HG03469 (cell line): Measurements from ENCODE around the gene PSMC3.

ENCODE experiments used
- ATAC-seq: cut with Tn5 transposase; IDR thresholded peaks from one replicate; pipeline ENCODE4 v1.9.1; 2021; ENCODE audit warnings: mild to moderate bottlenecking, moderate library complexity, moderate number of reproducible peaks; ENCODE audit not compliant: unreplicated experiment

The PSMC3 gene

DNA sequence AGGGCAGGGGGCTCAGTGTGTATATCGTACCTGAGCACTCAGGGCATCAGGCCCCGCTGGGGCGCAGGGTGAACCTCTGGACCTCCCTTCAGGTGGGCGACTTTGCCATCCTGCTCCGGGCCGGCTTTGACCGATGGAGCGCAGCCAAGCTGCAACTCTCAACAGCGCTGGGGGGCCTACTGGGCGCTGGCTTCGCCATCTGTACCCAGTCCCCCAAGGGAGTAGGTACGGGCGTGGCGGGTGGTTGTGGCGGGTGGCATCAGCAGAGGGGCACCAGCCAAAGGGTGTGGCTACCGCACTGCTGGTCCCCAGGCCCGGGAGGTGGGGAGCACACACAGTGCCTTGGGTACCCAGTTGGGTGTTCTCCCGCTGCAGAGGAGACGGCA lies 11.6 kb downstream of the PSMC3 start:
- no peak for ATAC-seq

DNA sequence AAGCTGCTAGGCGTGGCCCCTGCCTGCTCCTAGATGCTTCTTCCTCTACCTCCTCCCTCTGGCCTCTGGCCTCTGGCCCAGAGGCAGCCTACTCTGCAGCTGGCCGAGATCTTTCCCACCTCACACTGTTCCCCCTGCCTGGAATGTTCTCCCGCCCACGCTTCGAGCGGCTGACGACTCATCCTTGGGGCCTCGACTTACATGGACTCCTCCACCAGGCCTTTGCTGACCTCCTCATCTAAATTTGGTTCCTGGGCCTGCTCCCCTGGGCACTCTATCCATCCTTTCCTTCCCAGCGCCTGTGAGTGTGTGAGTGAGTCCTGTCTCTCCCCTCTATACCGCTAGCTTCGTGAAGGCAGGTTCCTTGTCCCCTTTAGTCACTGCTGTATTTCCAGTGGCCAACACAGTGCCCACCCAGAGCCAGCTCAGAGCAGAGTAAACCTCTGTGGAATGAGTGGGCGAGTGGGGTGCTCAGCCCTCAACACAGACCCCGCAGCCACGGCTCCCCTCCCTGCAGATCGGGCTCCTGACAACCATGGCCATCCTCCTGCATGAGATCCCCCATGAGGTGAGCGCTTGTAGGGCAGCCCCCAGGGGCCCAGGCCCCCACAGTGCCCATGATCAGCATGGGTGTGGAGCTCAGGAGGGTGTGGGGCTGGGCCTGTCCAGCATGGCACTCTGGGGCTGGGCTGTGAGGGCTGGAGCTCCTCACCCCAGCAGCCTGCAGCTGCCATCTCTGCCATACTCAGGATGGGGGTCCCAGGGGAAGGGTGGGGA lies 12.1 kb downstream of the PSMC3 start:
- ATAC-seq = no peak

DNA sequence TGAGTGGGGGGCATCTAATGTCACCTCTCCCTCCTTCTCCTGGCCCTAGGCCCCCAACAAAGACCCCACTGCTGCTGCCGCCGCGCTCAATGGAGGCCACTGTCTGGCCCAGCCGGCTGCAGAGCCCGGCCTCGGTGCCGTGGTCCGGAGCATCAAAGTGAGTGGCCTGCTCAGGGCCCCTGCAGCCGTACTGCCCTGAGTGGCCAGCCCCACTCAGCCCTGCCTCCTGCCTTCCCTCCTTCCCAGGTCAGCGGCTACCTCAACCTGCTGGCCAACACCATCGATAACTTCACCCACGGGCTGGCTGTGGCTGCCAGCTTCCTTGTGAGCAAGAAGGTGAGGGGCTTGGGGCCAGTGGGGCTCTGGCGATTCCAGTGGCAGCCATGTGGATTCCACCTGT lies 12.9 kb downstream of the PSMC3 start:
- no peak for ATAC-seq

DNA sequence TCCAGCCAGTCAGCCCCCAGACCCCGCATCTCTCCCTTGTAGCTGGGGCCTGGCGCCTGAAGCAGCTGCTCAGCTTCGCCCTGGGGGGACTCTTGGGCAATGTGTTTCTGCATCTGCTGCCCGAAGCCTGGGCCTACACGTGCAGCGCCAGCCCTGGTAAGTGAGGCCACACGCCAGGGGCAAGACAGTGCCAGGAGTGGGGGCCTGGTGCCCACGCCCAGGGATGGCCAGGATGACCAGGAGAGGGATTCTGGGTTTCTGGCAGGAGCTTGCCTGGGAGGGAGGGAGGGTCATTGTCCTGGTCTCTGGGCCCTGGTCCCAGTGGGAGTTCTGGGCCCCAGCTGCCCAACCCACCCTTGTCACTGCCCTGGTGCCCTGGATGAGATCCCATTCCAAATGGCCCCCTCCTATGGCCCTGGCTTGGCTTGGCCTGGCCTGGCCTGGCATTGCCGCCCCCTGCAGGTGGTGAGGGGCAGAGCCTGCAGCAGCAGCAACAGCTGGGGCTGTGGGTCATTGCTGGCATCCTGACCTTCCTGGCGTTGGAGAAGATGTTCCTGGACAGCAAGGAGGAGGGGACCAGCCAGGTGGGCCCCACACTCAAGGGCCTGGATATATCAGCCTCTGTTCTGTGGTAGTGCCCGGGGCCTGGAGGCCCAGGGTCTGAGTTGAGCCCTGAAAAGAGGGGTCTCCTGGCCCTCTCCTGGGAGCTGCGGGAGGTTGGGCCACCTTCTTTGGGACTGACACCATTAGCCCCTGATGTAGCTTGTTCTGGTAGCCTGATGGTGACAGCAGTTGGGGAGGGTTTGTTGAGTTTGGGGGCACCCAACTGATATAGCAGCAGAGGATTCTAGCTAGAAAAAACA lies 14.1 kb downstream of the PSMC3 start:
- no peak for ATAC-seq

DNA sequence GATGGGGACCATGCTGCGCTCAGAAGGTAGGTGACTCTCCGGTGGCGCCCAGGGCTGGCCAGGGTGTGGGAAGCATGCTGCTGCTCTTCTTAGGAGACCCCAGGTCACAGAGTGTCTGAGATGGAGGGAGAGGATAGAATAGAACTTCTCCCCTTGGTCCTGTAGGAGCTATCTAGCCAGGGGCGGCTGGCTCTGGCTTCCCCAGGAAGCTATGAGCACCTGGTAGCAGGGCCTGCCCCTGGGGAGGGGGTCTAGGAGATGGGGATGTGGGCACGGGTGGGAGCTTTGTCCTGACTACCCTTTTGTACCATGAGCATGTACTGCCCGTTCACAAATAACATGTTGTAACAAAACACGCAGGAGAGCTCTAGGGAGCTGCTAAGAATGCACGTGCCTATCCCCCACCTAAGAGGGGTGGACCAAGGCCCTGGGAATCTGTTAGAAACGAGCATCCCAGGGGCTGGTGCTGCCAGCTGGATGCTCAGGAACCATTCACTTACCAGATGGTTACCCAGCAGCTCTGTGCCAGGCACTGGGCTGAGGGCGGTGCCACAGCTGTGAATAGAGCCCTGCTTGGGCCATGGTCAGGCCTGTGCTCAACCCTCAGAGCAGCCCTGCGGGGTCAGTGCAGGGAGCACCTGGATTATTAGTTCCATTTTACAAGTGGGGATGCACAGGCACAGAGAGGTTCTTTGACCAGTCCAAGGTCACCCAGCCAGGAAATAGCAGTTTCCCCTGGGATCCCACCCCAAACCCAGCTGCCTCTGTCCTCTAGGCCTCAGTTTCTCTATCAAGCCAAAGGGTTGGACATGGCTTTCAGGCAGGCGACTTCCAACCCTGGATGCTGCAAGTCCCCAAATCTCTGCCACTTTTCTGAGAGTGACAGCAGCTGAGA lies 15.6 kb downstream of the PSMC3 start:
- ATAC-seq = no peak

DNA sequence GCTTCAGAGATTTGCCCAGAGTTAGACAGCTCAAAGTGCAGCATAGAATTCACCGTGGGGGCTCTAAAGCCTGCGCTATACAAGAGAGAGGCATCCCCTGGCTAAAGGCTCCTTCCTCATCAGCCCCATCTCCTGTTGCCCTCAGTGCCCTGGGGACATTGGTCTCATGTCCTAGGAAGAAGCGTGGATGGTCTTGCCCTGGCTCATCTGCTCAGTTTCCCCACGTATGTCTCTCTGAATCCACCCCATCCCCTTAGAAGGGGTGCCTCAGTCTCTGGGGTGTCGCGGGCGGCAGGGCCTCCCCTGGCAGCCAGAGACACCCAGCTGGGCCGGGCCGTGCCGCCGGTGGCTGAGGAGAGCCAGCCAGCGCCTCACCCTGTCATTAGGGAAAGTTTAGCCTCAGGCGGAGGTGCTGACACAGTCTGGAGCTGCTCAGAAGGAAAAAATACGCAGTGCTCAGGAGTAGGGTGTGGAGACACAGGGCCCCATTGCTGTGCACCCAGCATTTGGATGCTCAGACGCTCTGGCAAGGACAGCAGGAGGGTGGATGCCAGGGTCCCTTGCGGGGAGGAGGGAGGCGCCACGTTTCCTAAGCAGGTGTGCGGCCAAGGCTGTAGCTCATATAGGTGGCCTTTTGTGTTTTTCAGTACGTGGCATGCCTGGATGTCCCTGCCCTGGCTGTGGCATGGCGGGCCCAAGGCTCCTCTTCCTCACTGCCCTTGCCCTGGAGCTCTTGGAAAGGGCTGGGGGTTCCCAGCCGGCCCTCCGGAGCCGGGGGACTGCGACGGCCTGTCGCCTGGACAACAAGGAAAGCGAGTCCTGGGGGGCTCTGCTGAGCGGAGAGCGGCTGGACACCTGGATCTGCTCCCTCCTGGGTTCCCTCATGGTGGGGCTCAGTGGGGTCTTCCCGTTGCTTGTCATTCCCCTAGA lies 16.5 kb downstream of the PSMC3 start:
- no peak for ATAC-seq

DNA sequence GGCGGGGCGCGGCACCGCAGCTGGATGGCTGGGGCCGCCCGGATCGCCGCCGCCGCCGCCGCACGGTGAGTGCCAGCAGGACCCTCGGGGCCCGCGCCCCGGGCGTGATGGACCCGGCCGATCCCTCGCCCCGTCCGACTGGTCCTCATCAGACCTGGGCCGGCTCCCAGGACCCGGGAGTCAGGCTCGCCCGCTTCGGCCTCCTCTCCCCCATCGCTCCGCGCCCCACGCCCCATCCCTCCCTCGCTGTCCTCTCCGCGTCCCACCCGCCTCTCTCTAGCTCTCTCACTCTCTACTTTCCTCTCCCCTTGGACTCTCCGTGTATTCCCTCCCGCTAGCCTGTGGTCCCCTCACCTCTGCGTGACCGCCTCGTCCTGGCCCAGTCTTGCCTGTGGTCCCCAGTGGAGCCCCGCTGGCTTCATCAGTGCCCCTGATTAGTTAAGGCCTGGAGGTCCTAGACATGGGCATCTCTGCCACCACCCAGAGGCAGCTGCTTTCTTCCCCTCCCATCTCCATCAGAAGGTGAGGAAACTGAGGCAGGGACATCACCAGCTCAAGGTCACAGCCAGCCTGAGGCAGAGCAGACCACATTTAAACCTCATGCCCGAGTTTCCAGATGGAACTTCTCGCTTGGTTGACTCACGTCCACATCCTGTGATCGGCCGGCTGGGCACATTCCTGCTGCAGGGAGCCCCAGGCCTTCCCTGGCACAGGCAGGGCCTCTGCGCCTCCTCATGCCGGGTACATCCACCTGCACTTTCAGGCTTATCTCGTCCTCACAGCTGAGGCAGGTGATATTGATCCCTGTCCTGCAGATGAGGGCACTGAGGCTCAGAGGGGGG lies 17.4 kb downstream of the PSMC3 start:
- no peak for ATAC-seq

DNA sequence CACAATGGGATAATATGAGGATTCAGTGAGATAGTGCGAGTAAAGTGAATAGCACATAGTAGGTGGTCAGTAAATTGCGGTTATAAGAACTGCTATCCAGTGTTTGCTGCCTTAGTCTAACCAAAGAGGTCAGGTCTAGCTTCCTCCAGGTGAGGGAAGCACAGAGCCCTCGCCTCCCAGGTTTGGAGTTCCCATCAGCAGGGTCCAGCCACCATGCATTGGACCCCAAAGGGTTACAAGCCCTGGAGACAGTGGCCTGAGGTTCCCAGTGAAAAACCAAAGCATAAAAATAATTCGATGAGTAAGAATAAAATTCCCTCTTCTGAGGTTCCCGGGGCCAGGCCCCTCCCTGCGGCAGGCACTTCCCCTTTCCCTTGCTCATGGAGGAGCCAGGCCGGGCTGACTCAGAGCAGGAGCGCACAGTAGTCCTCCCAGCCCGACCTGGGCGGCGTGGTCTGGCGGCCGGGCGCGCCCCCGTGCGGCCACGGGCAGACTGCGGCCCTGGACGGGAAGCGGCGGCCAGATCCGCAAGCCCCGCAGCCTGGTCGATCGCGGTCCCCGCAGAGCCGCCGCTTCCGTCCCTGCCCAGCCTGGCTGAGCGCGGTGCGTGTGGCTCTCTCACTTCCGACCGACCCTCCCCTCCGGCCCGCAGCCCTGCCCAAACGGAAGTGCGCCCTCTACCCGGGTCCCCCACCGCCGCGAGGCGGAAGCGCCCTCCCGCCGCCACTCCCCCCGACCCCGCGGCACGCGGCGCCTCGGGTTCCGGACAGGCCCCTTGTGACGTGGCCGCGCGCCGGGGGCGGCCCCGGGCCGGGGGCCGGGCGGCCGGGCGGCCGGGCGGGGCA lies 18.3 kb downstream of the PSMC3 start, which contains the start of gene SLC39A13:
Gene SLC39A13, plus strand, starts transcription at position 845 of the 845 bp plus-strand sequence. CDS start 1,505 bp downstream, outside the sequence.
- ATAC-seq = peak; percentile 61

DNA sequence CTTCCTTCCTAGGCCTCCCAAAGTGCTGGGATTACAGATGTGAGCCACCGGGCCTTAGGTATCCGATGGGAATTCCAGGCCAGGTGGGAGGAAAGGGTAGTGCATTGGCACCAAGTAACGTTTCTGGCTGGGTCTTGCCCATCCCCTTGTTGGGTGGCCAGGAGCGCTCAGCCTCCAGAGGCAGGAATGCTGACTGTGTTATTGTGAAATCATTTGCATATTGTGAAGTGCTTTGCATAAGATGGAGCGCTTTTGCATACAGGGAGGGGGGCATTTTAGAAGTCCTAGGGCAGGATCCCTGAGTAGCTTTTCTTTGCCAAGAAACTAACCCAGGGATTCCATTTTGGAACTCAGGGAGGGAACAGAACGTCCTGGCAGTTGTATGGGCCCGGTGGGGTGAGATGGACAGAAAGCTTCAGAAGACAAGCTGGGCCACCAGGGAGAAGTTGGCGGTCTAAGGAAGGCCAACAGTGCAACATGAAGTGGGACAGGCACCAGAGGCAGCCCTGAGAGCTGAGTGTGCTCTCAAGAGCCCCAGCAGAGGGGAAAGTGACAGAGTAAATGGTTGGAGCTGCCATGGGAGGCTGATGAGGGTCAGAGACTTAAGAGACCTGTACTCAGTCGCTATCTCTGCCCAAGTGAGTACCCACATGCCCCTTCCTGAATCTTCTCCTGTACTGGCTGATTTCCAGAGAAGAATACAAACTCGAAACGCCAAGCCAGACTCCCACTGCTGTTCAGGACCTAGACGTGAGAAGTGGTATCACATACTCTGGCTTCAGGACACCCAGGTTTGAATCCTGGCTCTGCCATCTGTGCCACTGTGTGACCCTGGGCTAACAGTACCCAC lies 19.1 kb downstream of the PSMC3 start:
- no peak for ATAC-seq

DNA sequence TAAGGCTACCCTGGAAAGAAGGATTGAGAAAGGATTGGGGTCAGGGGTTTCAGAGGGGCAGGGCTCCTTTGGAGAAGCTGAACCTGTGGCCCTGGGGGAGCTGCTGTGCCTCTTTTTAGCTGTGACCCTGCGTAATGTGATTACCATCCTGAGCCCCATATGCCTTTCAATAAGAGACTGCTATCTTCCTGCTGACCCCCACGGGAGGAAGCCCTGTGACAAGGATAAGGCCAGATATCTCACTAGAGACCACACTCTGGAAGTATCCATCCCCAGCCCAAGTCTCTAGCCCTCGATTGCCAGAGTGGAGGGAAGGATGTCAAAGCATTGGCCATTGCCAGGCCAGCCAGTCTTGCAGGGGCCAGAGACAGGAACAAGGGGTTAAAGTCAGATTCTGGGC lies 22.7 kb downstream of the PSMC3 start:
- ATAC-seq = no peak

DNA sequence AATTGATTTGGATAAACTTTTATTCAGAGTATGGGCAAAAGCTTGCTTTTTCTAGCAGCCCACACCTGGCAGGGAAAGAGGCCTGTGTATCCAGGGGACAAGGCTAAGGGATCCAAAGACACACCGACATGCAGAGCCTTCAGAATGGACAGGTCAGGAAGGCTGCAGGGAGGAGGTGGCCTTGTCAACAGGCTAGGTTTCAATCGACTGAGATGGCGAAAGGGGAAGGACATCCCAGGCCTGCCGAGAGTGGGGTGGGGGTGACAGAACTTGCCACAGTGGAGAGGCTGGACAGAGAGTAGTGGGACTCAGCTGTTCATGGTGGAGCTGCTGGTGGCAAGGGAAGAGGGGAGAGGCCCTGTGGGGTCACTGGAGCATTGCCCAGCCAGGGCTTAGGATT lies 23.1 kb downstream of the PSMC3 start:
- no peak for ATAC-seq

DNA sequence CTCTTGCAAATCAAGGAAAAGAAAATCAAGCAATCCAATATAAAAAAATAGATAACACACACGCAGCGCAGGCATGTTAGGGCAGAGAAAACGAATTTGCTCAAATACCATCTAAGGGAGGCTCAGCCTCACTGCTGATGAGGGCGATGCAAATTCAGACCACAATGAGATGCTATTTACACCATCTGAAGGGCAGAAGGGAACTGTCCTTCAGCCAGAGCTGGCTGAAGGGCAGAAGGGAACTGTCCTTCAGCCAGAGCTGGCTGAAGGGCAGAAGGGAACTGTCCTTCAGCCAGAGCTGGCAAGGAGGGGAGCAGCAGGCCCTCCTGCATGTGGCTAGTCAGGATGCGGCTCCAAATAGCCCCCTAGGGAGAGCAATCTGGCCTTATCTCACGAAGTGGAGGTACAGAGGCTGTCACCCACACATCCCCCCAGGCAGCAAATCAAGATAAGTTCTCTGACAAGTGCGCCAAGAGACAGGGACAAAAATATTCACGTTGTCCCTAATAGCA lies 25.4 kb downstream of the PSMC3 start:
- peak; percentile 61 for ATAC-seq

DNA sequence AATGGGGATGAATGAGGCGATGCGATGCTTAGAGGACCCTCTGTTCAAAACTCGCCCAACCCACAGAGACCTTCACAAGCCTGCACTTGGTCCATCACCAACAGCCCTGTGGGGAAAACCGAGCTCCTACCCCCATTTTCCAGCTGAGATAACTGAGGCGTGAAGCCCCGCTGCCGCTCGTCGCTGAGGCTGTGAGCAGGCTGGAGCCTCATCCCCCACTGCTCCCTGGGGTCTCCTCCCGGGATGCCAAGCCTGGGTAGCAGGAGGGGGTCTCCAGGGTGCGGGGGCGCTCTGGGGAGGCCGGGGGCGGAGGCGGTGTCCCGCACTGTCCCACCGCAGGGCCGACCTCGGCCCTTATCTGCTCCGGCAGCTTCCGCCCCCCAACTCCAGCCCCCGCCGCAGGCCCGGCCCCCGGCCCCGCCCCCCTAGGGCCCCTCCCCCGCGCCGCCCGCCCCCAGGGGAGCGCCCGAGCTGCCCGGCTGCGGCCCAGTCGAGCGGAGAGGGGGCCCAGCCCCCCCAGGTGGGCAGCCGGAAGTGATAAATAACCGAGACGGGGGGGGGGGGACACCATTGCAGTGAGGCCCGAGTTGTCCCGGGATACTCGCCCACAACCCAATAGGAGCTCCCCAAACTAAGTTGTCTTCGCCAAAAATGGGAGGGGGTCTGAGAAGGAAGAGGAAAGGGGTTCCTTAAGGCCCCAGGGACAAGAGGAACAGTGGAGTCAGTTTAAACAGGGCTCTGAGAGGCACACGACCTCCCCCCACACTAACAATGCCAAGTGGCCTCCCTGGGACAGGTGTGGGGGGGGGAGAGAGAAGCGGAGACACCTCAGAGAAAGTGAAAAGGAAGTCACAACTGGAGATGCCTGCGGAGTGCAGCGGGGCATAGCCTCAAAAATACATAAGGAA lies 26.1 kb downstream of the PSMC3 start:
- peak; percentile 14 for ATAC-seq

DNA sequence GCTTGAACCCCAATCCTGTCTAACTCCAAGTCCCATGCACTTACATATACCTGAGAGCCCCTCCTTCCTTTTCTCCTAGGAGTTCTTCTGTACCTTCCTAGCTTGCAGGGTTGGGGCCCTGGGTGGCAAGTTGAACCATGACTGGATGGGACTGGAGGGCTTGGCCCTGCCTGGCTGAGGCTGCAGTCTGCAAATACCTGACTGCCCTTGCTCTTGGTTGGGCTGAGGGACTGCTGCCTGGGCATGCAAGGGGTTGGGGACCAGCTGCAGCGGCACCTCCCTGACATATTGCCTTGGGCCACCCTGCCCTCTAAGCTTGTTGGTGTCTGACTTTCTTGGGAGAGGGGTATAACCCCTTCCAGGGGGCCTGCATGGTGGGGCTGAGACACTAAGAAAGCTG lies 27.7 kb downstream of the PSMC3 start:
- no peak for ATAC-seq

DNA sequence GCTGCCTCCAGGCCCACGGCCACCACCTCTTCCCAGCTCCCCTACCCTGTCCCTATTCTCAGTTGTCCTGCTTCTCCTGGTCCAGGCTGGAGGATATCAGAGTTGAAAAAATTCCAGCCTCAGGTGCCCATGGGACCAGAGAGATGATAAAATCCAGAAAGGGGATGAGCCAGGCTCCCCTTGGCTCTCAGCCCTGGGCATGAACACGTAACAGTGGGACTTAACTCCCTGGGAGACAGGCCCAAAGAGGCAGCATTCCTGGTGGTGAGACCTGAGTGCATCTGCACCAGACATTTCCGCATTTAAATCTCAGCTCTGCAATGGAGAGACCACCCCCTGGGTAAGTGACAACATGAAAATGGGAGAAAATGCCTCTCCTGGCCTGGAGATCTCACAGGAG lies 28.2 kb downstream of the PSMC3 start:
- no peak for ATAC-seq

DNA sequence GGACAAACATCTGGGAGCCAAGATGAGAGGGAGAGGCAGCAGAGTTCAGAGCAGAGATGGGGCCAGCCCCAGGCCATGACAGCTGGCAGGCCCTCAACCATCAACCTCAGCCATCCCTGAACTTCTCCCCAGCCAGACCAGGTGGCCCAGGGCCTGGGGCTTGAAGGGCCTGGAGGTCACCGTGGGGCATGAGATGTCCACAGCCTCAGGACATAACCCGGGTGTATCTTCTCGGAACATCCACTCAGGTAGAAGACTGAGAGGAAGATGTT lies 30.3 kb downstream of the PSMC3 start:
- ATAC-seq = no peak
